Testis (tissue), 3 donors: ENCODE results near the gene PSMB11. TPM values are rescaled to one million over a fixed set of nuclear protein-coding genes. Genes with fewer than 3 reads are reported as not detected.

Experiments used
- DNase-seq: peaks from one replicate; pipeline ENCODE4 v3.0.0-alpha.2; 2019
- H3K27ac ChIP-seq, 2 donors: fragments of 200-600 bp; sonication (generic); one replicate each; pipeline ENCODE4 v1.5.1; 2019
- H3K27me3 ChIP-seq: fragments of 200-600 bp; sonication (generic); one replicate; pipeline ENCODE4 v1.5.1; 2019
- H3K36me3 ChIP-seq: fragments of 200-600 bp; sonication (generic); one replicate; pipeline ENCODE4 v1.5.1; 2017; ENCODE audit warnings: low read depth; ENCODE audit errors: missing control alignments
- H3K4me1 ChIP-seq: fragments of 200-600 bp; sonication (generic); one replicate; pipeline ENCODE4 v1.5.1; 2019
- H3K4me3 ChIP-seq, 2 donors: fragments of 200-600 bp; sonication (generic); one replicate each; pipeline ENCODE4 v1.5.1; 2017 to 2019
- H3K9me3 ChIP-seq: fragments of 200-600 bp; sonication (generic); one replicate; pipeline ENCODE4 v1.5.1; 2017
- CTCF ChIP-seq, 3 experiments: fragments of 450-650 bp in 2 of 3; fragments of 200-600 bp in 1 of 3; sonication (generic) in 1 of 3; IDR thresholded peaks; one replicate each; pipeline ENCODE4 v1.5.1; 2016 to 2019; ENCODE audit warnings: antibody characterized with exemption in 3 of 3, mild to moderate bottlenecking in 2 of 3, moderate library complexity in 1 of 3
- POLR2A ChIP-seq: fragments of 450-650 bp; IDR thresholded peaks from one replicate; pipeline ENCODE4 v1.6.1; 2017; ENCODE audit warnings: antibody characterized with exemption, mild to moderate bottlenecking, moderate library complexity
- WGBS, 2 donors: methylation state at CpG; one replicate each; pipeline ENCODE4 v1.1.5; 2018; 5-methylcytosine and 5-hydroxymethylcytosine counted together
- intact Hi-C: fragments of 100-400 bp; cut with DNase I; formaldehyde crosslinking; loops from one replicate; pipeline ENCODE4 v1.15.1; 2023; ENCODE audit warnings: low total_unique reads
- polyA plus RNA-seq: library from polyadenylated mRNA; stranded (reverse); fragments of 350-450 nt; fragmentation: Illumina TruSeq; extraction: RNeasy Lipid Tissue Mini Kit (QIAGEN cat#74804); gene quantifications from one replicate; pipeline ENCODE4 v1.2.3, GENCODE V29; 2014; ENCODE audit warnings: low read depth, low replicate concordance; ENCODE audit not compliant: insufficient read depth
- total RNA-seq, 2 donors: library from RNA; depleted of rRNA; stranded (reverse); fragments of >200 nt; gene quantifications; one replicate each; pipeline ENCODE4 v1.2.3, GENCODE V29; 2016

PSMB11 gene
- total and polyA plus RNA-seq, 3 donors from 2014 or later: 0.12 to 0.31 (median 0.20) TPM

GRCh38 chr14:23062002-23062401 is 20.0 kb downstream of the PSMB11 start:
- intact Hi-C loops: no loop called here
- peak overlapping the region in 1 of 2 donors; percentile 26 for H3K27ac ChIP-seq

GRCh38 chr14:23063601-23064000 is 21.6 kb downstream of the PSMB11 start:
- no peaks in the 10 kb centered on the region for H3K27me3 ChIP-seq
- intact Hi-C loops: no loop called here
- no peaks in the 10 kb centered on the region for H3K9me3 ChIP-seq
- H3K4me3 ChIP-seq: no peak overlapping the region
- TF ChIP-seq CTCF (IDR thresholded peaks at IDR 0.05) (no peak), POLR2A (no peak)
- no peak overlapping the region for H3K27ac ChIP-seq
- no peaks in the 10 kb centered on the region for H3K36me3 ChIP-seq
- H3K4me1 ChIP-seq: peaks cover 10% of the 10 kb centered on the region
- no peak for DNase-seq
- whole genome bisulfite sequencing, 2 donors: 82 to 89% methylated on average over 5 of the region's 5 CpGs

More at GRCh38 chr14:23062002-23062401, 20.0 kb downstream of the PSMB11 start:
- Histone ChIP-seq H3K4me3 (no peak overlapping the region), H3K27me3 (no peaks in the 10 kb centered on the region), H3K9me3 (no peaks in the 10 kb centered on the region), H3K36me3 (no peaks in the 10 kb centered on the region), H3K4me1 (peaks cover 9% of the 10 kb centered on the region)
- TF ChIP-seq POLR2A (no peak), CTCF (IDR thresholded peaks at IDR 0.05) (no peak)
- peak; percentile 81 for DNase-seq
- 30 to 38% methylated on average over 4 of the region's 4 CpGs for WGBS, 2 donors

DNA sequence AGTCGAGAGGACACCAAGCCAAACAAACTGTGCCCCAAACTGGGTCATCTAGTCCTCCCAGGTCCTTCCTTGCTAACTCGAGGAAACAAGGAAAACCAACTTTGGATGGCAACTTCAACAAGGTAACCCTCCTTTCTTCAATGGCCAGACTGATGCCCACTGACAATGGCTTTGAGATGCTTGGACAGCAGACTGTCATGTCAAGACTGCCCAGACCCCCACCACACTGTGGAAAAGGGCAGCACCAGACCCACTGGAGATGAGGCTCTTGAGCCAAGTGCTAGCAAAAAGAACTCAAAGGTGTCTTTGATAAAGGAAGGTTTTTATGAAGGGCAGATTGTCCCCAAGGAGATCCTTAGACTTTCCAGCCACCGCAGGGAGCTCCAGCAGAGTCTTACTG is 24.4 kb downstream of the PSMB11 start:
- no peak overlapping the region for H3K27ac ChIP-seq
- TF ChIP-seq POLR2A: no peak
- TF ChIP-seq CTCF (IDR thresholded peaks at IDR 0.05): no peak
- WGBS, 2 donors: 75 to 86% methylated on average over 3 of the region's 3 CpGs
- H3K4me3 ChIP-seq: no peak overlapping the region
- no peaks in the 10 kb centered on the region for H3K36me3 ChIP-seq
- no peak for DNase-seq
- H3K9me3 ChIP-seq: no peaks in the 10 kb centered on the region
- H3K27me3 ChIP-seq: no peaks in the 10 kb centered on the region
- H3K4me1 ChIP-seq: peaks cover 32% of the 10 kb centered on the region
- intact Hi-C loops: no loop called here

GRCh38 chr14:23066855-23067744 is 25.1 kb downstream of the PSMB11 start:
- H3K9me3 ChIP-seq: no peaks in the 10 kb centered on the region
- H3K27ac ChIP-seq: no peak overlapping the region
- H3K36me3 ChIP-seq: no peaks in the 10 kb centered on the region
- H3K4me1 ChIP-seq: peaks cover 37% of the 10 kb centered on the region
- no peak for TF ChIP-seq CTCF (IDR thresholded peaks at IDR 0.05)
- no peak for TF ChIP-seq POLR2A
- intact Hi-C loops: no loop called here
- WGBS, 2 donors: 81 to 91% methylated on average over 23 of the region's 23 CpGs
- DNase-seq: no peak
- no peak overlapping the region for H3K4me3 ChIP-seq
- no peaks in the 10 kb centered on the region for H3K27me3 ChIP-seq
